Esophagus squamous epithelium (tissue), 5 donors: ENCODE data around the gene CDCA8. TPM values are rescaled to one million over a fixed set of nuclear protein-coding genes. Genes with fewer than 3 reads are reported as not detected.
"Not testable (repeated sequence)": the region's sequence is repeated elsewhere in the genome, so short reads cannot be mapped to it uniquely, and the experiment has no call there.

ENCODE experiments used
- DNase-seq: peaks from one replicate; lab custom pipeline; 2025; lab: John Stamatoyannopoulos, UW
- H3K27ac ChIP-seq, 4 donors: fragments of 200-600 bp; sonication (generic); one replicate each; pipeline ENCODE4 v1.5.1; 2016 to 2019; ENCODE audit warnings: mild to moderate bottlenecking in 1 of 4
- H3K27me3 ChIP-seq, 4 donors: fragments of 200-600 bp; sonication (generic); 1 replicate in 3 of 4; 2 replicates in 1 of 4; pipeline versions ENCODE4 v1.5.1 to v1.6.0; 2017 to 2021; ENCODE audit warnings: antibody characterized with exemption in 1 of 4
- H3K36me3 ChIP-seq, 3 donors: fragments of 200-600 bp; sonication (generic); one replicate each; pipeline ENCODE4 v1.5.1; 2016 to 2019
- H3K4me1 ChIP-seq, 3 donors: fragments of 200-600 bp; sonication (generic); one replicate each; pipeline ENCODE4 v1.5.1; 2017 to 2019
- H3K4me3 ChIP-seq, 4 donors: fragments of 200-600 bp; sonication (generic); 1 replicate in 3 of 4; 2 replicates in 1 of 4; pipeline ENCODE4 v1.5.1; 2016 to 2019; ENCODE audit warnings: mild to moderate bottlenecking in 2 of 4, moderate library complexity in 1 of 4
- H3K9me3 ChIP-seq, 3 donors: fragments of 200-600 bp; sonication (generic); one replicate each; pipeline ENCODE4 v1.5.1; 2016 to 2019
- POLR2A ChIP-seq, 4 donors: fragments of 450-650 bp; IDR thresholded peaks; one replicate each; pipeline ENCODE4 v1.6.1; 2017; ENCODE audit warnings: antibody characterized with exemption in 4 of 4, mild to moderate bottlenecking in 4 of 4, moderate library complexity in 3 of 4
- WGBS, 2 donors: methylation state at CpG; one replicate each; pipeline ENCODE4 v1.1.5; 2018; 5-methylcytosine and 5-hydroxymethylcytosine counted together
- intact Hi-C: fragments of 100-400 bp; cut with DNase I; formaldehyde crosslinking; loops from one replicate; pipeline ENCODE4 v1.15.0; 2022
- total RNA-seq, 4 donors: library from RNA; depleted of rRNA; stranded (reverse); fragments of >200 nt; gene quantifications; one replicate each; pipeline ENCODE4 v1.1.0, GENCODE V29; 2016
- TF ChIP-seq, protein P1 (sequence below), 6 experiments: fragments of 450-650 bp in 4 of 6; fragments of 200-600 bp in 2 of 6; sonication (generic) in 2 of 6; IDR thresholded peaks; one replicate each; pipeline ENCODE4 v1.5.1; 2016 to 2019; ENCODE audit warnings: antibody characterized with exemption in 6 of 6, mild to moderate bottlenecking in 4 of 6, moderate library complexity in 4 of 6
- donor health status: DM: yes; HTN: yes; CAD: no.

Gene CDCA8
- total RNA-seq, 4 donors from 2014 or later: 3.4 to 15.1 (median 7.5) TPM

DNA sequence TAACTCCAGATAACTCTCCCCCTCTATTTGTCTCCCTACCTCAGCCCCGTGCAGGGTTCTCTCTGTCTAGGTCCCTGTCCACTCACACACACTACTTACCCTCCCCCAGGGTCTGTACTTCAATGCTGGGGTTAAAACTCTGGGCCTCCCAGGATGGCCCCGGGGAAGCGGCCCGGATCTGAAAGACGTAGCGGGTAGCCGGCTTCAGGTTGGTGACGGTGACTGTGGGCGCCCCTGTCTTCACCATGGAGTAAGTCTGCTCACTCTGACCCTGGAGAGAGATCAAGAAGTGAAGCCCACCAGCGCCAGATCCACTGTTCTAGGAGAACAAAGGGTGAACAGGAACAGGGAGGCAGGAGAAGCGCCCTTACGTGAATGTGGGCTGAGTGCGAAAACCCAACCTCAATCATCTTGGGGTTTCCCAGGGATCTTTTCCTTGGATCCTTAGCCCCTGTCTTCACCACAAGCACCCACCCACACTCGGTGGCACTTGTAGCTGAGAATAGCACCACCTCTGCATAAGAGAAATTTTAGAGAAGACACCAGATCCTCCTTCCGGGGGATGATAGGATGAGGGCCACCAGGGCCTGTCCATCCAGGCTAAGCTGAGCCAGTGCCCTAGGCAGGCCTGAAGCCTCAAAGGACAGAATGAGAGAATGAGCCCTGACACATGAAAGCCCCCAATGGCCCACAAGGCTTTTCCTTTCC is 39.1 kb downstream of the CDCA8 start:
- intact Hi-C loops: no loop called here
- Histone ChIP-seq H3K36me3 (no peaks in the 10 kb centered on the region), H3K9me3 (no peaks in the 10 kb centered on the region), H3K4me3 (no peak overlapping the region), H3K27me3 (peaks cover 0 to 69% (median 2%) of the 10 kb centered on the region in 4 donors), H3K4me1 (peaks cover 0 to 10% (median 0%) of the 10 kb centered on the region in 3 donors), H3K27ac (no peak overlapping the region)
- TF ChIP-seq POLR2A (IDR thresholded peaks at IDR 0.05): no peak
- TF ChIP-seq, protein P1, sequence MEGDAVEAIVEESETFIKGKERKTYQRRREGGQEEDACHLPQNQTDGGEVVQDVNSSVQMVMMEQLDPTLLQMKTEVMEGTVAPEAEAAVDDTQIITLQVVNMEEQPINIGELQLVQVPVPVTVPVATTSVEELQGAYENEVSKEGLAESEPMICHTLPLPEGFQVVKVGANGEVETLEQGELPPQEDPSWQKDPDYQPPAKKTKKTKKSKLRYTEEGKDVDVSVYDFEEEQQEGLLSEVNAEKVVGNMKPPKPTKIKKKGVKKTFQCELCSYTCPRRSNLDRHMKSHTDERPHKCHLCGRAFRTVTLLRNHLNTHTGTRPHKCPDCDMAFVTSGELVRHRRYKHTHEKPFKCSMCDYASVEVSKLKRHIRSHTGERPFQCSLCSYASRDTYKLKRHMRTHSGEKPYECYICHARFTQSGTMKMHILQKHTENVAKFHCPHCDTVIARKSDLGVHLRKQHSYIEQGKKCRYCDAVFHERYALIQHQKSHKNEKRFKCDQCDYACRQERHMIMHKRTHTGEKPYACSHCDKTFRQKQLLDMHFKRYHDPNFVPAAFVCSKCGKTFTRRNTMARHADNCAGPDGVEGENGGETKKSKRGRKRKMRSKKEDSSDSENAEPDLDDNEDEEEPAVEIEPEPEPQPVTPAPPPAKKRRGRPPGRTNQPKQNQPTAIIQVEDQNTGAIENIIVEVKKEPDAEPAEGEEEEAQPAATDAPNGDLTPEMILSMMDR (IDR thresholded peaks at IDR 0.05): no peak
- DNase-seq: no peak
- 80% methylated on average over 1 to 5 of the region's 15 CpGs for WGBS, 2 donors

DNA sequence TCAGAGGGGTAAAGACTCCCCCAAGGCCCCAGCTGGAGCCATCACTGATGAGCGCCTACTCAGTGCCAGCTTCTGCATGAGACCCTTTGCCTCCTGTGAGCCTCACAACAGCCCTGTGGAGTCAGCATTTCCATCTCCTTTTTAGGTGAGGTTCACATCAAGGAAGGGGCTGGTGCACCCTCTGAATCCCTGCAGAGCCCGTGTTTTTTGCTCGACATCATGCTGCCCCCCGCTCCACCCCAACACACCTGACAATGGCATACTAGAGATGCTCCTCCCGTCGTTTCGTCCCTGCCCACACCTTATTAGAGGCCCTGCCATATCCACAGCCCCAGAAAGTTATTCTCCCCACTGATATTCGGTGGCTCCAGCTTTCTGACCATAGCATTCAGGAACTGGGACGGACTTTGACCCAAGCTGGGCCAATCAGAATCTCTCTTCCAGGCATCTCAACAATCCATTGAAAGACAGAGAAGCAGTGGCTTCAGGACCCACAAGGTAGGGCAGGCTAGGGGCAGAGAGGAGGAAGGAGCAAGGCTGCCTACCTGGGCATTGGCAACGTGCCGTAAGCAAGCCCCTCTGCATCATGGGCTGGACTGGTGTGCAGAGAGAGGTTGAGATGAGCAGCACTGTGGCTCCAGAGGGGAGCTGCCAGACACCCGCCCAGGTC is 39.9 kb downstream of the CDCA8 start:
- intact Hi-C loops: no loop called here
- peaks cover 0 to 62% (median 2%) of the 10 kb centered on the region in 4 donors for H3K27me3 ChIP-seq

DNA sequence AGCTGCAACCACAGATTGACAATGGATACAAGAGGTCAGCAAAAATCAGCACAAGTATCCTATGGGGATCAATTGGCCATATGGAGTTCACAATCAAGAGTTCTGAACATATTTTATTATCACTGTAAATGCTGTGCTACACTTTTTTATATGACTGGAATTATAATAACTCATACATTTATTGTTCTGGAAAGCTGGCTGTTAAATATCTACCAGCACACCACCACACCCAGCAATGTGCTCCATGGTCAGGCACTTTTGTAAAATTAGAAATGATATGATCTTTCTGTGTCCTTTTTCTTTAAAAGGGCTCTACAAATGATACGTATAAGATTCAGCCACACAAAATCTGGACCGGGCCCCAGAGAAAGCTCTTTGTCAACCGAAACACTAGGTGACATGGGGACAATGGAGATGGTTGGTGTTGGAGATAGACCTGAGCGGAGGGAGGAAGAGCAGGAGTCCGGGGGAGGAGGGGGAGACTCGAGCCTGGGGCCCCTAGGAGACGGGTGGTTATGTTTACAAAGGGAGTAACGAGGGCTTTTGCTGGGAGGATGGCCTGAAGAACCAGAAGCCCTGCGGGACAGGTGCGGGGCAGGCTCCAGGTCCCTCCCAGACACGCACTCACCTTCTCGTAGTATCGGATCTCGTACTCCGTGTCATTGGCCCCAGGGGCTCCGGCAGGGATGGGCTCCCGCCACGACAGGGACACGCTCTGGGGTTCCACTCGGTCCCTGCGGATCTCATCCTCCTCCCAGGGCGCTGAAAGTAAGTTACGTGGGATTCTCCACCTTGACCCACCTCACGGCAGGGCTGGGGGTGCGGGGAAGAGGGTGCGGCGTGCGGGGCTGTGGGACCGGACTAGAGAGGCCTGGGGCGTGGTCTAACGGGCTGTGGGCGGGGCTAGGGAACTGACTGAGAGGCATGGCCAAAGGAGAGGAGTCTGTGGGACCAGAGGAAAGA is 42.6 kb downstream of the CDCA8 start:
- no peaks in the 10 kb centered on the region for H3K9me3 ChIP-seq
- WGBS, 2 donors: 22 to 24% methylated on average over 10 to 24 of the region's 32 CpGs
- H3K4me3 ChIP-seq: no peak overlapping the region
- no peaks in the 10 kb centered on the region for H3K36me3 ChIP-seq
- intact Hi-C loops: no loop called here
- no peak overlapping the region for H3K27ac ChIP-seq
- peaks cover 0 to 18% (median 0%) of the 10 kb centered on the region in 3 donors for H3K4me1 ChIP-seq
- TF ChIP-seq POLR2A (IDR thresholded peaks at IDR 0.05): no peak
- TF ChIP-seq, protein P1 (IDR thresholded peaks at IDR 0.05): no peak
- DNase-seq: no peak
- H3K27me3 ChIP-seq: peaks cover 0 to 51% (median 2%) of the 10 kb centered on the region in 4 donors

More for the DNA sequence above, 39.9 kb downstream of the CDCA8 start:
- Histone ChIP-seq H3K4me1 (peaks cover 0 to 10% (median 0%) of the 10 kb centered on the region in 3 donors), H3K27ac (no peak overlapping the region), H3K36me3 (no peaks in the 10 kb centered on the region), H3K4me3 (no peak overlapping the region), H3K9me3 (no peaks in the 10 kb centered on the region)
- WGBS, 2 donors: 71 to 86% methylated on average over 7 to 11 of the region's 12 CpGs
- DNase-seq: no peak
- TF ChIP-seq POLR2A (IDR thresholded peaks at IDR 0.05): no peak
- TF ChIP-seq, protein P1 (IDR thresholded peaks at IDR 0.05): no peak

DNA sequence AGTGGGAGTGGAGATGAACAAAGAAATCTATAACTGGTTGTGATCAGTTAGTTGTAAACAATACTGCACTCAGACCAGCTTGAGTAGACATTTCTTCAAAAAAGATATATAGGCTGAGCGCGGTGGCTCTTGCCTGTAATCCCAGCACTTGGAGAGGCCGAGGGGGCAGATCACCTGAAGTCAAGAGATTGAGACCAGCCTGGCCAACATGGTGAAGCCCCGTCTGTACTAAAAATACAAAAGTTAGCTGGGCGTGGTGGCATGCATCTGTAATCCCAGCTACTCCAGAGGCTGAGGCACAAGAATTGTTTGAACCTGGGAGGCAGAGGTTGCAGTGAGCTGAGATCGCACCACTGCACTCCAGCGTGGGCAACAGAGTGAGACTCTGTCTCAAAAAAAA is 45.7 kb downstream of the CDCA8 start:
- DNase-seq, H3K4me3 ChIP-seq, H3K27ac ChIP-seq, H3K36me3 ChIP-seq, intact Hi-C loops, H3K9me3 ChIP-seq: not testable (repeated sequence)
- WGBS, 2 donors: 71 to 82% methylated on average over 4 to 7 of the region's 7 CpGs
- Histone ChIP-seq H3K27me3 (peaks cover 0 to 62% (median 2%) of the 10 kb centered on the region in 4 donors), H3K4me1 (peaks cover 0 to 18% (median 0%) of the 10 kb centered on the region in 3 donors)

DNA sequence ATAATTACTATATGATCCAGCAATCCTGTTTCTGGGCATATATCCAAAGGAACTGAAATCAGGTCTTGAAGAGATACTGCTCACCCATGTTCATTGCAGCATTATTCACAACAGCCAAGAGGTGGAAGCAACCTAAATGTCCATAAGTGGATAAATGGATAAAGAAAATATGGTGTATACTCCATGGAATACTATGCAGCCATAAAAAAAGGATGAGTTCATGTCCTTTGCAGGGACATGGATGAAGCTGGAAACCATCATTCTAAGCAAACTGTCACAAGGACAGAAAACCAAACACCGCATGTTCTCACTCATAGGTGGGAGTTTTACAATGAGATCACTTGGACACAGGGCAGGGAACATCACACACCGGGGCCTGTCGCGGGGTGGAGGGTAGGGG is 46.3 kb downstream of the CDCA8 start:
- H3K4me3 ChIP-seq, H3K27ac ChIP-seq, H3K9me3 ChIP-seq, DNase-seq, intact Hi-C loops, H3K36me3 ChIP-seq: not testable (repeated sequence)
- 80 to 96% methylated on average over 4 of the region's 4 CpGs for WGBS, 2 donors
- peaks cover 0 to 58% (median 2%) of the 10 kb centered on the region in 4 donors for H3K27me3 ChIP-seq
- peaks cover 0 to 18% (median 0%) of the 10 kb centered on the region in 3 donors for H3K4me1 ChIP-seq
